H9 (cell line): ENCODE measurements around the gene PTEN. TPM values are rescaled to one million over a fixed set of nuclear protein-coding genes. Genes with fewer than 3 reads are reported as not detected.

Source experiments
- DNase-seq: peaks from one replicate; pipeline ENCODE4 v3.0.0-alpha.2; 2017
- H2AFZ ChIP-seq: one replicate; pipeline ENCODE4 v1.6.1; 2013; ENCODE audit warnings: mild to moderate bottlenecking, low read length, control low read depth, moderate library complexity
- H2AK5ac ChIP-seq: 2 replicates; pipeline ENCODE4 v1.6.1; 2013; ENCODE audit warnings: low read length, control low read depth, mixed read lengths; ENCODE audit not compliant: insufficient read length
- H2BK120ac ChIP-seq: one replicate; pipeline ENCODE4 v1.6.1; 2013; ENCODE audit warnings: low read depth, mild to moderate bottlenecking, low read length, control low read depth, inconsistent platforms; ENCODE audit not compliant: poor library complexity, severe bottlenecking
- H2BK12ac ChIP-seq: 2 replicates; pipeline ENCODE4 v1.6.1; 2013; ENCODE audit warnings: low read length, control low read depth, mixed read lengths, low read depth; ENCODE audit not compliant: insufficient read length
- H2BK15ac ChIP-seq: 2 replicates; pipeline ENCODE4 v1.6.1; 2013; ENCODE audit warnings: low read depth, low read length, control low read depth
- H2BK20ac ChIP-seq: one replicate; pipeline ENCODE4 v1.6.1; 2013; ENCODE audit warnings: low read depth, mild to moderate bottlenecking, low read length, control low read depth, inconsistent platforms; ENCODE audit not compliant: poor library complexity, severe bottlenecking
- H2BK5ac ChIP-seq: 2 replicates; pipeline ENCODE4 v1.6.1; 2013; ENCODE audit warnings: low read length, control low read depth, mixed read lengths; ENCODE audit not compliant: insufficient read length
- H3K14ac ChIP-seq: 2 replicates; pipeline ENCODE4 v1.6.1; 2013; ENCODE audit warnings: low read length, control low read depth; ENCODE audit not compliant: insufficient read depth
- H3K18ac ChIP-seq: 2 replicates; pipeline ENCODE4 v1.6.1; 2013; ENCODE audit warnings: low read depth, mild to moderate bottlenecking, mixed read lengths, low read length, control low read depth; ENCODE audit not compliant: insufficient read length
- H3K23ac ChIP-seq: 2 replicates; pipeline ENCODE4 v1.6.1; 2013; ENCODE audit warnings: low read length, control low read depth, mixed read lengths, low read depth; ENCODE audit not compliant: insufficient read length
- H3K23me2 ChIP-seq: 2 replicates; pipeline ENCODE4 v1.6.1; 2013; ENCODE audit warnings: low read depth, mild to moderate bottlenecking, mixed read lengths, low read length, control low read depth; ENCODE audit not compliant: insufficient read length, poor library complexity, severe bottlenecking
- H3K27ac ChIP-seq: 2 replicates; pipeline ENCODE4 v1.5.1; 2013; ENCODE audit warnings: low read length, control low read depth, mixed read lengths, low read depth; ENCODE audit not compliant: insufficient read length
- H3K27me3 ChIP-seq: 2 replicates; pipeline ENCODE4 v1.6.1; 2013; ENCODE audit warnings: low read length, control low read depth, inconsistent platforms; ENCODE audit not compliant: insufficient read depth
- H3K4ac ChIP-seq: 2 replicates; pipeline ENCODE4 v1.6.1; 2013; ENCODE audit warnings: low read depth, mild to moderate bottlenecking, control low read depth, inconsistent platforms, low read length, moderate library complexity
- H3K4me1 ChIP-seq: 2 replicates; pipeline ENCODE4 v1.6.1; 2013; ENCODE audit warnings: low read length, control low read depth, inconsistent platforms; ENCODE audit not compliant: insufficient read depth
- H3K4me2 ChIP-seq: 2 replicates; pipeline ENCODE4 v1.6.1; 2013; ENCODE audit warnings: low read length, control low read depth, mixed read lengths; ENCODE audit not compliant: insufficient read length, insufficient read depth
- H3K56ac ChIP-seq: 2 replicates; pipeline ENCODE4 v1.6.1; 2013; ENCODE audit warnings: low read depth, mild to moderate bottlenecking, mixed read lengths, low read length, control low read depth; ENCODE audit not compliant: insufficient read length
- H3K79me1 ChIP-seq: 2 replicates; pipeline ENCODE4 v1.6.1; 2013; ENCODE audit warnings: low read depth, mild to moderate bottlenecking, moderate library complexity, low read length, control low read depth, inconsistent platforms; ENCODE audit not compliant: insufficient read depth, poor library complexity, severe bottlenecking
- H3K79me2 ChIP-seq: 2 replicates; pipeline ENCODE4 v1.6.1; 2013; ENCODE audit warnings: low read length, control low read depth, inconsistent platforms; ENCODE audit not compliant: insufficient read depth
- H3K9ac ChIP-seq: 2 replicates; pipeline ENCODE4 v1.6.1; 2013; ENCODE audit warnings: low read length, control low read depth, mixed read lengths; ENCODE audit not compliant: insufficient read length; ENCODE audit errors: extremely low read depth
- H3K9me3 ChIP-seq: one replicate; pipeline ENCODE4 v1.6.1; 2013; ENCODE audit warnings: low read depth, low read length, inconsistent platforms; ENCODE audit not compliant: control insufficient read depth
- H3T11ph ChIP-seq: one replicate; pipeline ENCODE4 v1.6.1; 2013; ENCODE audit warnings: mild to moderate bottlenecking, low read length, control low read depth, inconsistent platforms
- H4K20me1 ChIP-seq: one replicate; pipeline ENCODE4 v1.6.1; 2013; ENCODE audit not compliant: control insufficient read depth, insufficient read length, insufficient read depth
- H4K5ac ChIP-seq: 2 replicates; pipeline ENCODE4 v1.6.1; 2013; ENCODE audit warnings: low read depth, mild to moderate bottlenecking, mixed read lengths, low read length, control low read depth; ENCODE audit not compliant: insufficient read length
- H4K8ac ChIP-seq: replicated peaks from 2 replicates; pipeline ENCODE4 v1.6.1; 2013; ENCODE audit warnings: low read length, control low read depth, mixed read lengths, low read depth; ENCODE audit not compliant: insufficient read length
- H4K91ac ChIP-seq: 2 replicates; pipeline ENCODE4 v1.6.1; 2013; ENCODE audit warnings: low read depth, mild to moderate bottlenecking, moderate library complexity, mixed read lengths, low read length, control low read depth; ENCODE audit not compliant: insufficient read length
- H3K27ac Mint-ChIP-seq, 3 experiments: 2 replicates in 2 of 3; 3 replicates in 1 of 3; pipeline ENCODE4 v1.8.0; 2020 to 2021; ENCODE audit warnings: mixed read lengths in 3 of 3, mild to moderate bottlenecking in 1 of 3, moderate library complexity in 1 of 3
- H3K27me3 Mint-ChIP-seq: 2 replicates; pipeline ENCODE4 v1.8.0; 2021; ENCODE audit warnings: low read depth, mild to moderate bottlenecking, moderate library complexity, mixed read lengths
- H3K36me3 Mint-ChIP-seq, 3 experiments: 2 replicates in 2 of 3; 3 replicates in 1 of 3; pipeline ENCODE4 v1.8.0; 2020 to 2021; ENCODE audit warnings: low read depth in 3 of 3, mixed read lengths in 3 of 3; ENCODE audit not compliant: insufficient read depth in 1 of 3
- H3K4me1 Mint-ChIP-seq, 2 experiments: 2 replicates each; pipeline ENCODE4 v1.8.0; 2020; ENCODE audit warnings: mixed read lengths in 2 of 2
- H3K4me3 Mint-ChIP-seq, 2 experiments: 2 replicates in 1 of 2; 3 replicates in 1 of 2; pipeline ENCODE4 v1.8.0; 2020 to 2021; ENCODE audit warnings: mild to moderate bottlenecking in 2 of 2, mixed read lengths in 2 of 2, moderate library complexity in 1 of 2
- H3K9me3 Mint-ChIP-seq, 2 experiments: 2 replicates in 1 of 2; 3 replicates in 1 of 2; pipeline ENCODE4 v1.8.0; 2020; ENCODE audit warnings: mild to moderate bottlenecking in 2 of 2, mixed read lengths in 2 of 2, moderate library complexity in 1 of 2
- WGBS: extraction: QIAGEN DNeasy Blood & Tissue Kit; methylation state at CpG from one replicate; pipeline ENCODE4 v1.1.7; 2013; ENCODE audit warnings: missing lambda C conversion rate, low lambda C conversion rate, mixed read lengths; ENCODE audit not compliant: insufficient read length; ENCODE audit errors: extremely low coverage; 5-methylcytosine and 5-hydroxymethylcytosine counted together
- total RNA-seq: library from RNA; stranded (reverse); gene quantifications from 2 replicates; pipeline ENCODE4 v1.2.1, GENCODE V29; 2021
- TF ChIP-seq, protein P1 (sequence below): fragments of 200-600 bp; sonication (generic); conservative IDR thresholded peaks from 3 replicates; pipeline ENCODE4 v1.8.0; 2021; ENCODE audit warnings: antibody characterized with exemption, mild to moderate bottlenecking

PTEN gene
- total RNA-seq, 1 experiment from 2014 or later: 52.8 TPM

DNA sequence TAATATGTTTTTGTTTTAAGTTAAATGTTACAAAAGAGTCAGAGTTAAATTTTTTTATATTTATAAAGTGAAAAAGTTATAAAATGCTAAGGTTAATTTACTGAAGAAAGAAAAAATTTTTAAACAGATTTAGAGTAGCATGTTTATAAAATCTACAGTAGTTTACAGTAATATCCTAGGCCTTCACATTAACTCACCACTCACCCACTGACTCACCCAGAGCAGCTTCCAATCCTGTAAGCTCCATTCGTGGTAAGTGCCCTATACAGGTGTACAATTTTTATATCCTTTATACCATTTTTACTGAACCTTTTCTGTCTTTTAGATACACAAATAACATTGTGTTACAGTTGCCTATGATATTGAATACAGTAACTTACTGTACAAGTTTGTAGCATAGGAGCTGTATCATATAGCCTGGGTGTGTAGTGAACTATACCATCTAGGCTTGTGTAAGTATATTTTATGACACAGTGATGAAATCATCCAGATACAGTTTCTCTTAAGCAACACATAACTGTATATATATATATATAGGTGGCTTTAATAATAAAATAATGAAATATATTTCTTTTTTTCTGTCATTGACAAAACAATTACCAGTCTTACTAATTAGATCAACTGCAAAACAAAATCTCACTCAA lies 79.6 kb downstream of the PTEN start:
- H4K8ac ChIP-seq: no peak overlapping the region
- no peak overlapping the region for H2BK5ac ChIP-seq
- Mint-ChIP-seq H3K27me3 (no peaks in the 10 kb centered on the region), H3K9me3 (no peaks in the 10 kb centered on the region), H3K36me3 (peaks cover 0 to 6% (median 5%) of the 10 kb centered on the region in 3 experiments; a peak in 4 of 7 replicates), H3K4me1 (peaks cover 18 to 21% of the 10 kb centered on the region in 2 experiments), H3K27ac (no peak overlapping the region), H3K4me3 (no peak overlapping the region)
- no peak overlapping the region for H4K91ac ChIP-seq
- H2AK5ac ChIP-seq: no peak overlapping the region
- no peak overlapping the region for H3K56ac ChIP-seq
- H3K27me3 ChIP-seq: no peaks in the 10 kb centered on the region
- no peaks in the 10 kb centered on the region for H4K20me1 ChIP-seq
- no peaks in the 10 kb centered on the region for H3K79me1 ChIP-seq
- no peaks in the 10 kb centered on the region for H3K23me2 ChIP-seq
- WGBS: no CpG with 5 or more reads among the region's 1 CpG
- H3K18ac ChIP-seq: no peak overlapping the region
- no peak overlapping the region for H3K4ac ChIP-seq
- no peak overlapping the region for H2BK15ac ChIP-seq
- no peak overlapping the region for H4K5ac ChIP-seq
- H3K14ac ChIP-seq: no peak overlapping the region
- no peaks in the 10 kb centered on the region for H3K9me3 ChIP-seq
- no peak overlapping the region for H2AFZ ChIP-seq
- no peak overlapping the region for H2BK12ac ChIP-seq
- no peak overlapping the region for H3K27ac ChIP-seq
- no peak overlapping the region for H3T11ph ChIP-seq
- H2BK20ac ChIP-seq: no peak overlapping the region
- no peaks in the 10 kb centered on the region for H3K79me2 ChIP-seq
- DNase-seq: no peak
- no peak overlapping the region for H3K4me2 ChIP-seq
- no peaks in the 10 kb centered on the region; the same call in 1 of the 2 replicates for H3K4me1 ChIP-seq
- H2BK120ac ChIP-seq: no peak overlapping the region
- H3K9ac ChIP-seq: no peak overlapping the region
- TF ChIP-seq, protein P1, sequence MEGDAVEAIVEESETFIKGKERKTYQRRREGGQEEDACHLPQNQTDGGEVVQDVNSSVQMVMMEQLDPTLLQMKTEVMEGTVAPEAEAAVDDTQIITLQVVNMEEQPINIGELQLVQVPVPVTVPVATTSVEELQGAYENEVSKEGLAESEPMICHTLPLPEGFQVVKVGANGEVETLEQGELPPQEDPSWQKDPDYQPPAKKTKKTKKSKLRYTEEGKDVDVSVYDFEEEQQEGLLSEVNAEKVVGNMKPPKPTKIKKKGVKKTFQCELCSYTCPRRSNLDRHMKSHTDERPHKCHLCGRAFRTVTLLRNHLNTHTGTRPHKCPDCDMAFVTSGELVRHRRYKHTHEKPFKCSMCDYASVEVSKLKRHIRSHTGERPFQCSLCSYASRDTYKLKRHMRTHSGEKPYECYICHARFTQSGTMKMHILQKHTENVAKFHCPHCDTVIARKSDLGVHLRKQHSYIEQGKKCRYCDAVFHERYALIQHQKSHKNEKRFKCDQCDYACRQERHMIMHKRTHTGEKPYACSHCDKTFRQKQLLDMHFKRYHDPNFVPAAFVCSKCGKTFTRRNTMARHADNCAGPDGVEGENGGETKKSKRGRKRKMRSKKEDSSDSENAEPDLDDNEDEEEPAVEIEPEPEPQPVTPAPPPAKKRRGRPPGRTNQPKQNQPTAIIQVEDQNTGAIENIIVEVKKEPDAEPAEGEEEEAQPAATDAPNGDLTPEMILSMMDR: no peak
- no peak overlapping the region for H3K23ac ChIP-seq
